GM19372 (cell line): ENCODE data around the gene CSTF3.
"Not testable (repeated sequence)": the region's sequence is repeated elsewhere in the genome, so short reads cannot be mapped to it uniquely, and the experiment has no call there.

ENCODE experiments used
- ATAC-seq: cut with Tn5 transposase; IDR thresholded peaks from one replicate; pipeline ENCODE4 v1.9.1; 2021; ENCODE audit warnings: mild to moderate bottlenecking, low read depth, moderate library complexity; ENCODE audit not compliant: unreplicated experiment

CSTF3 gene

DNA sequence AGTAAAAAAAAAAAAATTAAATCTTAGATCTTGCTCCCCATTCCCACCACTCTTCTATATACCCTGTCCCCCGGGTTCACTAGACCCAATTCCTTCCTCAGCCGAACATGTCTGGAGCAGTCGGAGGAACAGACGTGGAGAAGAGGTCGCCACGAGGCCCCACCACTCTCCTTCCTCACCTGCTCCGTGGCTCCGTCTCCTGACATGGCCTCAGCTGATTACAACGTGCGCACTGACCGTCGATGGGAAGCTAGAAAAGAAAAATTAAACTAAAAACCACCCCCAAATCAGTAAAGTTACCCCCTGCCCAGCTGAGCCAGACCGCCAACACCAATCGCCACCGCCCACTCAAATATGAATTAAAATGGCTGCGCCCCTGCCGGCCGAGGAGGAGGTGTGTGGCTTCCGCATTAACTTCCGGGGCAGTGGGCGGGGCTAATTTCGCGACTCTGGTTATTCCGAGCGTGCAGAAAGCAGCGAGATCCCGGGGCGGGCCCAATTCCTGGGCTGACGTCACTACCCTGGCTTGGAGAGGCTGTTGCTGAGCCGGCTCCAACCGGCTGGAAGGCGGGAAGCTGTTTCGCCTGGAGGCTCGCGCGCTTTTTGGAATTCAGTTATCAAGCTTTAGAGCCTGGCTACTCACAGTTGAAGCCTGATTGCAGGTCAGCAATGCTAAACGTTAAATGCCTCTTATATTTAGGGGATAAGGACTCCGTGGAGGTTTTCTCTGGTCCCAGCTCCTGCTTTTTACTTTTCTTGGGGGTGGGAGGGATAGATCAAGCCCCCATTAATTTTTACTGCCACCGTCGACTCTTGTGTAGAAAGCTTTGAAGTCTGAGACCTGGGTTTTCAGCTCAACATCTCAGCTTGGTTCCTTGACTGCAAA lies at the start of gene CSTF3:
Gene CSTF3 (minus strand): TSS at position 361 of the 886 bp plus-strand sequence. CDS start 155 bp downstream, at position 206.
- ATAC-seq = peak; percentile 94

DNA sequence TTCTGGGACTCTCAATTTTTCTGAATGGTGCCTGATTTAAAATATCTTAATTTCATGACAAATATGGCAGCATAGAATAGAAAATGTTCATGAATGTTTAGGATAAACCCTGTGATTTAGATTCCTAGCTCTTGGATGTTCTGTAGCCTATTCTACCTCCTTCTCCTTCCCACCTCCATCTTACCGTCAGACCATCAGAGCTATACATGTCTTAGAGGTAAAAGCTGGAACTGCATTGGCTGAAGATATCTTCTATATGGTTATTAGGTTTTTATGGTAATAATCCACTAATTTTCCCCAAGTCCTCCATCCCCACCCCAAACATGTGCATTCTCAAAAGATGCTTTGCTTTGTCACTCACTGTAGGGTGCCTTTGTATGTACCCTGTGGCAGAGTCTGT lies 46.9 kb upstream of the CSTF3 start:
- ATAC-seq = no peak

GRCh38 chr11:33207408-33207985 lies 46.2 kb upstream of the CSTF3 start:
- ATAC-seq = no peak

- no peak for ATAC-seq
These were observed 36.8 kb upstream of the CSTF3 start for GRCh38 chr11:33197915-33198727.

DNA sequence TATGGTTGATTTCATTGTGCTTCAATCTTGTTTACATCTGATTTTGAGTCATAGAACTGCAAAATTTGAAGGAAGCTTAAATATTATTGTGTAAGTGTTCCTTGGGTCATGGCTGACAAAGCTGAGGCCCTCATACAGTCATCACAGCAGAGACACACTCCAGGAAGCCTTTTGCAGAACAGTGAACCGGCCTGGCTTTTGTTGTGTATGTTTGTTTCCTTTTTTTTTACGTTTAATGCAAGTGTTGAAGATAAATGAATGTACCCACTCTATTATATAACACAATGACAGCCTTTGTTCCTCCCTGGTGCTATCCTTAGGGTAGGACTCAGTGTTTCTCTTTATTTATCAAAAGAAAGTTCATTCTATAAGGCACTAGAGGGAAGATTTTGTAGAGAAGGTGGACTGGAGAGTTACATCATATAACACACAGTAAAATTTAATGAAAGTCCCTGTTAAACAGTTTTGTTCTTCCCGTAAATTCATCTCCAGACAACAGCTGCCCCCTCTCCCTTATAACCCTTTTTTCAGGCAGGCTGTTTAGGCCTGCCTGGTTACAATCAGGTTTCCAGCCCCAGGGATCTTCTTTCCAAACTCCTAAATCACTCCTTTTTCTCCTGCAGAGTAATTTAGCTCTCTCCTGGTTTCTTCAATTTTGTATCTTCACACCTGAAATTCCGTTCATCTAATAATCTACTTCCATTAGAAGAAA lies 34.3 kb upstream of the CSTF3 start:
- no peak for ATAC-seq

- ATAC-seq = no peak
These were observed 33.2 kb upstream of the CSTF3 start for GRCh38 chr11:33194455-33194854.

DNA sequence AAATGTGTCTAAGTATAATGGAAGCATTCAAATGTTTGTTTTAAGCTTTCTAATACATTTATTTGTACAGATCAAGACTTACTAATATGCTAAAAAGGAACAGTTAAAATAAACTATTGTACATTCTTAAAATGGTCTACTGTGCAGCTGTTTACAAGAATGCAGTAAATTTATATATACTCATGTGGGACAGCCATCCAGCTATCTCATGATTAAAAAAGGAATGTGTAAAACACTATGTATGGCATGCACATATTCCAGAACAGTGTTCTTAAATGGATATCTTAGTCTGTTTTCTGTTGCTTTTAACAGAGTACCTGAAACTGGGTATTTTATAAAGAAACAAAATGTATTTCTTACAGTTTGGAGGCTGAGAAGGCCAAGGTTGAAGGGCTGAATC lies 30.2 kb upstream of the CSTF3 start:
- no peak for ATAC-seq

GRCh38 chr11:33187998-33188722 lies 26.9 kb upstream of the CSTF3 start:
- no peak for ATAC-seq

- no peak for ATAC-seq
These were observed 24.5 kb upstream of the CSTF3 start for GRCh38 chr11:33185756-33186155.

- no peak for ATAC-seq
These were observed 21.1 kb upstream of the CSTF3 start for GRCh38 chr11:33182246-33182878.

DNA sequence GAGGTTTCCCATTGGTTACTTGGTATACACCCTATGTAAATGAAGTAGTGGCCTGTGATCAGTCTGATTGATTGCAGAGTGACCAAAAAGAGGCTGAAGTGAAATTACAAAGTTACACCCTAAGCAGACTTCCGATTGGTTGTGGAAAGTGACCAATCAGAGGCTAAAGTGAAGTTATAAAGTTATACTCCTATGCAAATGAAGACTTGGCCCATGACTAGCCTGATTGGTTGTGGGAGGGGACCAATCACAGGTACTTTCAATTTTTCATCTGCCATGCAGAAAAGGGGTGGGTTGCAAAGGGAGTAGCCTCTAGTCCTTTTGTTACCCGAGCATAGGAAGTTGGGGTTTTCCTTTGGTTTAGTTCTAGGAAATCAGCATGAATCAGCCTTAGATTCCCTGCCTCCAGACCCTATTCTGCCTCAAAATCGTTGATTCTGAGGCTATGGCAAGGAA lies 18.1 kb upstream of the CSTF3 start:
- ATAC-seq = no peak

GRCh38 chr11:33178443-33179180 lies 17.3 kb upstream of the CSTF3 start:
- ATAC-seq = no peak

GRCh38 chr11:33177676-33178336 lies 16.5 kb upstream of the CSTF3 start:
- ATAC-seq = no peak

GRCh38 chr11:33176760-33177159 lies 15.5 kb upstream of the CSTF3 start:
- not testable (repeated sequence) for ATAC-seq

- ATAC-seq = no peak
These were observed 11.7 kb upstream of the CSTF3 start for GRCh38 chr11:33172996-33173395.

- ATAC-seq = no peak
These were observed 11.1 kb upstream of the CSTF3 start for GRCh38 chr11:33172345-33172744.

GRCh38 chr11:33171251-33171650 lies 10.0 kb upstream of the CSTF3 start:
- ATAC-seq = no peak

GRCh38 chr11:33168709-33169200 lies 7.5 kb upstream of the CSTF3 start:
- no peak for ATAC-seq
